Bronchial epithelial cell (primary cell): Measurements from ENCODE around the gene FBXO10. TPM values are rescaled to one million over a fixed set of nuclear protein-coding genes. Genes with fewer than 3 reads are reported as not detected.
"Not testable (repeated sequence)": the region's sequence is repeated elsewhere in the genome, so short reads cannot be mapped to it uniquely, and the experiment has no call there.

ENCODE experiments used
- DNase-seq: peaks from one replicate; pipeline ENCODE4 v3.0.0-alpha.2; 2010; ENCODE audit warnings: low read depth
- FAIRE-seq: peaks from 2 replicates; lab custom pipeline; 2011; peaks lifted over from hg19 to GRCh38; lab: Jason Lieb, UNC
- H3K27me3 ChIP-seq: 2 replicates; pipeline ENCODE4 v1.5.1; 2011; ENCODE audit warnings: low read length; ENCODE audit not compliant: control insufficient read depth, insufficient read depth
- H3K36me3 ChIP-seq: 2 replicates; pipeline ENCODE4 v1.5.1; 2011; ENCODE audit warnings: low read length; ENCODE audit not compliant: control insufficient read depth, insufficient read depth
- H3K4me3 ChIP-seq: 2 replicates; pipeline ENCODE4 v1.5.1; 2011; ENCODE audit warnings: mild to moderate bottlenecking, low read depth, low read length, control low read depth
- CTCF ChIP-seq: IDR thresholded peaks from 2 replicates; pipeline ENCODE4 v1.5.1; 2011; ENCODE audit warnings: mild to moderate bottlenecking, moderate library complexity, low read length, control low read depth, inconsistent platforms; ENCODE audit not compliant: insufficient read depth, severe bottlenecking
- total RNA-seq: library from RNA; depleted of rRNA; stranded (reverse); fragments of >200 nt; gene quantifications from 2 replicates; pipeline ENCODE4 v1.2.1, GENCODE V29; 2014

The FBXO10 gene
- total RNA-seq, 1 donor from 2014 or later, result 3.7 TPM

GRCh38 chr9:37514999-37515398 is 61.2 kb downstream of the FBXO10 start:
- DNase-seq, result no peak
- no peak for TF ChIP-seq CTCF
- Histone ChIP-seq H3K27me3 (no peaks in the 10 kb centered on the region), H3K4me3 (no peak overlapping the region), H3K36me3 (peaks cover 1% of the 10 kb centered on the region)
- no peak for FAIRE-seq

DNA sequence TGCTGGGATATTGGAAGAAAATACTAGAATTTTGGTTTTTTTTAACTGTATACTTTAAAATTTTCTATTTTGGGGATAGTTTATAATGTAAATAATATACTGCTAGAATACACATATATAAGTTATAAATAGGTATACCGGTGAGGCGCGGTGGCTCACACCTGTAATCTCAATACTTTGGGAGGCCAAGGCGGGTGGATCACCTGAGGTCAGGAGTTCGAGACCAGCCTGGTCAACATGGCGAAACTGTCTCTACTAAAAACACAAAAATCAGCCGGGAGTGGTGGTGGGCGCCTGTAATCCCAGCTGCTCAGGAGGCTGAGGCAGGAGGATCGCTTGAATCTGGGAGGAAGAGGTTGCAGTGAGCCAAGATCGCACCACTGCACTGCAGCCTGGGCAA is 61.8 kb downstream of the FBXO10 start:
- not testable (repeated sequence) for DNase-seq, FAIRE-seq, H3K36me3 ChIP-seq, H3K27me3 ChIP-seq, H3K4me3 ChIP-seq

DNA sequence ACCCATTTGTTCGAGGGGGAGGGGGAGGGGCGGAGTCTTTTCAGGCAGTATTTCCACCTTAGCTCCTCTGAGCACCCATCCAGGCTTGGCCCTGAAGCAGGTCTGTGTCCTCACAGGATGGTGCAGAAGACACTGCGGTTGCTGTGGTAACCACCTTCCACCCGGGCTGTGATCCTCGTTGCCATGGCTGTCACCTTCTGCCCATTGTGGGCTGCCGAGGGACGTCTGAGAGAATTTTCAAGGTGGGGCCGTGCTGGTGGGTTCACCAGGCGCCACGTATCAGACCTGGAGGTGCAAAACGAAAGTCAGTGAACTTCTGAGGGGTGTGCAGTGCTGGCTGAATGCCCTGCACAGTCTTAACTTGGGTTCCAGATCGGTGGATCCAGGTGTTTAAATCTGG is 63.7 kb downstream of the FBXO10 start:
- FAIRE-seq, result no peak
- no peaks in the 10 kb centered on the region for H3K27me3 ChIP-seq
- H3K36me3 ChIP-seq, result no peaks in the 10 kb centered on the region
- TF ChIP-seq CTCF, result no peak
- H3K4me3 ChIP-seq, result no peak overlapping the region
- no peak for DNase-seq

DNA sequence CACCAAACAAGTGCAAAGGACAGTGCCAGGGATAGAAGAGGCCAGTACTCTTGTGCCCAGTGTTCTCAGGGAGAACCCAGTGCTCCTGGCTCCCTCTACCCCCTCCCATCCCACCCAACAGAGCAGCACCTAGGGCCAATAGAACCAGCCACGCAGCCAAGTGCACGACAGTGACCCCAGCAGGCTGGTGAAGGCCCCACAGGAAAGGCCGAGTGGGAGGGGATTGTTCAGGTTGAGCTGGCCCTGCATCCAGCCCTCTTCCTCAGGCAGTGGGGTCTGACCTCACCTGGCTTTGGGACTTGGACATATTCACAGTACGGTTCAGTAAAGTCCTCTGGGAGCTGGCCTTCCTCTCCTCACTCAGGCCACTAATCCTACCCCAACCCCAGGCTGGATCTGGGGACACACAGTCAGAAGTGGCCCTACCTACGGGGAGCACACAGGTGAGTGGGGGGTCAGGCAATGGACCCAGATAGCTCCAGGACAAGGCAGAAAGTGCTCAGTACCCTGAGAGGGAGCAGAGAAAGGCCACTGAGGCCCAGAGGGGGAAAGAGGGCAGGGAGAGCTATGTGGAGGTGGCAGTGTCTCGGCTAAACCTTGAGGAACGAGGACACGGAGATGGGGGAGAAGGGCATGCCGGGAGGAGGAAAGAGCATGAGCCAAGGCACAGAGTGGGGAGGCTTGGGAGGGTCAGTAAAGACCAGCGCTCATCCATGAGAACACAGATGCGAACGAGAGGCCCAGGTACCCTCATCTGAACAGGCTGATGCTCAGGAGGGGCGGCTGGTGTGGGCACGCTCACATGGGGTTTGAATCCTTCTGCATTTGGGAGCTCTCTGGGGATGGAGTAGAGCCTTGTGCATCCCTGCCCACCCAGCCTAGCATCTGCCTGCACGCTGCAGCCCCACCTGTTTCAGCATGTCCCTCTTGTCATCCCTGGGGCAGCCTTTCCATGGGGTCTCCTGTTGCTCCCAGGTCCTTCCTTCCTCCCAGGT is 64.9 kb downstream of the FBXO10 start:
- no peak overlapping the region for H3K4me3 ChIP-seq
- FAIRE-seq, result no peak
- H3K27me3 ChIP-seq, result no peaks in the 10 kb centered on the region
- no peak for DNase-seq
- TF ChIP-seq CTCF, result peak; percentile 9
- no peaks in the 10 kb centered on the region for H3K36me3 ChIP-seq

- not testable (repeated sequence) for DNase-seq, FAIRE-seq, H3K27me3 ChIP-seq, H3K4me3 ChIP-seq, H3K36me3 ChIP-seq
These were observed 66.1 kb downstream of the FBXO10 start for GRCh38 chr9:37510053-37510452.

DNA sequence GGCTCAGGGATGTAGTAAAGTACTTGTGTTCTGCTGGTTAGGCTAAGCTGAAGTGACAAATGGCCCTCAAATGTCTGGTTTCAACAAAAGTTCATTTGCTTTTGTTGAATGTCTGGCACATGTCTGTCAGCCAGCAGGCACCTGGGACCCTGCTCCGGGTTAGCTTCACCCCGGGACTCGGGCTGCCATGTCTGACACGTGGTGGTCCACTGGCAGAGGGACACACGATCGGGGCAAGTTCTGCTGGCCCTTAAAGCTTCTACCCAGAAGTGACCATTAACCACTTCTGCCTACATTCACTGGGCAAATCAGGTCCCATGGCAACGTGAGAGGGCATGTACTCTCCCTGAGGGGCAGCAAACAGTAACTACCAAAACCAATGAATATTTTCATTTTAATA is 66.6 kb downstream of the FBXO10 start:
- FAIRE-seq (no peak), DNase-seq (no peak)
- H3K36me3 ChIP-seq, result no peaks in the 10 kb centered on the region
- no peak for TF ChIP-seq CTCF
- no peaks in the 10 kb centered on the region for H3K27me3 ChIP-seq
- H3K4me3 ChIP-seq, result no peak overlapping the region

DNA sequence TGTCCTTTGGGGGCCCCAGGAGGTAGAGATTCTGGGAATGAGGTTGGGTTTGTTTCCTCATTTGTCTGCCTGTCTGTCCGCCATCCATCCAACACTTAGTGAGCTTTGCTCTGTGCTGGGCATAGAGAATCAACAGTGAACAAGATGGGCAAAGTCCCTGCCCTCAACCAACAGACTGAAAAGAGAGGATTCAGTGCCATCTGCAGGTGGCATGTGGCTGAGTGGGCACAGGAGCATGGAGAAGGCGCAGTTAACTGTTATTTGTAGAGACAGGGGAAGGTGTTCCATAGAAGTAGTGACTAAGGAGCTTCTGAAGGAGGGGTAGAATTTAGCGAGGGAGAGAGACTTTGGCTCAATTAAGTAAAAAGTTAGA is 67.4 kb downstream of the FBXO10 start:
- no peaks in the 10 kb centered on the region for H3K36me3 ChIP-seq
- TF ChIP-seq CTCF, result no peak
- FAIRE-seq, result no peak
- H3K4me3 ChIP-seq, result no peak overlapping the region
- no peak for DNase-seq
- no peaks in the 10 kb centered on the region for H3K27me3 ChIP-seq
